Fibroblast of villous mesenchyme (primary cell): Measurements from ENCODE around the gene AKAP13. TPM values are rescaled to one million over a fixed set of nuclear protein-coding genes. Genes with fewer than 3 reads are reported as not detected.
A peak's percentile ranks its signal among the peaks of the same experiment; 100 is the strongest.

ENCODE experiments used
- DNase-seq: peaks from one replicate; pipeline ENCODE4 v3.0.0-alpha.2; 2010; ENCODE audit warnings: low read depth
- H3K4me3 ChIP-seq: 2 replicates; pipeline ENCODE4 v1.5.1; 2011; ENCODE audit warnings: low read depth, mild to moderate bottlenecking, low read length
- CTCF ChIP-seq: IDR thresholded peaks from 2 replicates; pipeline ENCODE4 v1.5.1; 2012; ENCODE audit warnings: low read depth, mild to moderate bottlenecking, low read length; ENCODE audit not compliant: insufficient read depth
- total RNA-seq: library from RNA; depleted of rRNA; stranded (reverse); fragments of >200 nt; gene quantifications from 2 replicates; pipeline ENCODE4 v1.2.3, GENCODE V29; 2012

Gene AKAP13
- total RNA-seq, 1 donor, result 164 TPM

- no peak for DNase-seq
- H3K4me3 ChIP-seq, result no peak overlapping the region
- TF ChIP-seq CTCF, result no peak
Observed at GRCh38 chr15:85789496-85789875, 409.1 kb downstream of the AKAP13 start.

GRCh38 chr15:85792102-85792731 lies 411.8 kb downstream of the AKAP13 start:
- DNase-seq, result no peak
- no peak overlapping the region for H3K4me3 ChIP-seq
- TF ChIP-seq CTCF, result no peak

GRCh38 chr15:85792912-85793590 lies 412.6 kb downstream of the AKAP13 start:
- no peak for TF ChIP-seq CTCF
- H3K4me3 ChIP-seq, result peak overlapping the region; percentile 77
- no peak for DNase-seq

GRCh38 chr15:85793641-85794597 lies 413.5 kb downstream of the AKAP13 start:
- TF ChIP-seq CTCF, result no peak
- peak; percentile 35 for DNase-seq
- H3K4me3 ChIP-seq, result peak overlapping the region; percentile 77

- peak within 1 kb of the TSS; percentile 77 for H3K4me3 ChIP-seq
- no peak for TF ChIP-seq CTCF
- DNase-seq, result peak; percentile 95
Observed at GRCh38 chr15:85794598-85795336, 414.4 kb downstream of the AKAP13 start, which contains the start of gene KLHL25. Gene KLHL25, minus strand, starts transcription at chr15:85794925. Its CDS starts 25,115 bp downstream, at chr15:85769810.
